Measurements from ENCODE around the gene HIVEP3. TPM values are rescaled to one million over a fixed set of nuclear protein-coding genes. Genes with fewer than 3 reads are reported as not detected.

HIVEP3 gene
- polyA plus RNA-seq, 1 donor (not counting 4 experiments of a cell fraction or from before 2014, with no cell fraction given) = 1.1 TPM

- peaks cover 29% of the 10 kb centered on the region for H3K4me1 ChIP-seq (ENCODE audit: control insufficient read depth, extremely low read depth, insufficient read depth, low read length)
Observed at GRCh38 chr1:41894101-41894807, 24.5 kb downstream of the HIVEP3 start.

GRCh38 chr1:41892301-41892781 lies 26.4 kb downstream of the HIVEP3 start:
- dilution Hi-C loops (cut with MboI; ENCODE audit: extremely low pct_ligation_motif_present, low sequenced_read_pairs) = no loop called here
- Histone ChIP-seq H3K4me2 (ENCODE audit: control insufficient read depth, extremely low read depth, insufficient read depth, low read depth, low read length) (no peak overlapping the region), H3K4me3 (ENCODE audit: control insufficient read depth in 2 of 3, extremely low read depth in 1 of 3, insufficient read depth in 2 of 3, low read depth in 1 of 3, low read length in 3 of 3) (no peak overlapping the region), H3K27me3 (ENCODE audit: control insufficient read depth, extremely low read depth, insufficient read depth, low read length) (no peaks in the 10 kb centered on the region), H4K20me1 (ENCODE audit: control insufficient read depth, extremely low read depth, insufficient read depth, low read length) (no peaks in the 10 kb centered on the region), H3K36me3 (ENCODE audit: control insufficient read depth in 2 of 2, extremely low read depth in 1 of 2, insufficient read depth in 2 of 2, low read length in 2 of 2) (no peaks in the 10 kb centered on the region), H3K9me1 (ENCODE audit: control insufficient read depth, extremely low read depth, insufficient read depth, low read length) (no peaks in the 10 kb centered on the region), H2AFZ (ENCODE audit: control insufficient read depth, low read length) (no peak overlapping the region), H3K79me2 (ENCODE audit: control insufficient read depth, insufficient read depth, low read length) (no peaks in the 10 kb centered on the region), H3K27ac (ENCODE audit: control insufficient read depth, insufficient read depth, low read length) (no peak overlapping the region), H3K9ac (ENCODE audit: control insufficient read depth, extremely low read depth, insufficient read depth, low read length) (no peak overlapping the region), H3K9me3 (ENCODE audit: control insufficient read depth, low read depth, low read length) (no peaks in the 10 kb centered on the region), H3K4me1 (ENCODE audit: control insufficient read depth, extremely low read depth, insufficient read depth, low read length) (peaks cover 21% of the 10 kb centered on the region)
- DNase-seq (ENCODE audit: low read depth, low spot score) = no peak
- no peak for FAIRE-seq
- TF ChIP-seq EZH2 (IDR thresholded peaks at IDR 0.05; ENCODE audit: low read length) = no peak
- TF ChIP-seq CTCF (optimal IDR thresholded peaks at IDR 0.05 in 1 of 3, IDR thresholded peaks at IDR 0.05 in 1 of 3, conservative IDR thresholded peaks at IDR 0.05 in 1 of 3; ENCODE audit: extremely low read depth in 1 of 3, insufficient read depth in 2 of 3, low read length in 3 of 3) = no peak

More at GRCh38 chr1:41894101-41894807, 24.5 kb downstream of the HIVEP3 start:
- H3K9me3 ChIP-seq (ENCODE audit: control insufficient read depth, low read depth, low read length) = no peaks in the 10 kb centered on the region
- dilution Hi-C loops (cut with MboI; ENCODE audit: extremely low pct_ligation_motif_present, low sequenced_read_pairs) = no loop called here
- no peaks in the 10 kb centered on the region for H3K36me3 ChIP-seq (ENCODE audit: control insufficient read depth in 2 of 2, extremely low read depth in 1 of 2, insufficient read depth in 2 of 2, low read length in 2 of 2)
- H3K4me3 ChIP-seq (ENCODE audit: control insufficient read depth in 2 of 3, extremely low read depth in 1 of 3, insufficient read depth in 2 of 3, low read depth in 1 of 3, low read length in 3 of 3) = no peak overlapping the region
- DNase-seq (ENCODE audit: low read depth, low spot score) = no peak
- no peak overlapping the region for H3K4me2 ChIP-seq (ENCODE audit: control insufficient read depth, extremely low read depth, insufficient read depth, low read depth, low read length)
- H3K9ac ChIP-seq (ENCODE audit: control insufficient read depth, extremely low read depth, insufficient read depth, low read length) = no peak overlapping the region
- H3K27me3 ChIP-seq (ENCODE audit: control insufficient read depth, extremely low read depth, insufficient read depth, low read length) = no peaks in the 10 kb centered on the region
- H3K27ac ChIP-seq (ENCODE audit: control insufficient read depth, insufficient read depth, low read length) = no peak overlapping the region
- no peak overlapping the region for H2AFZ ChIP-seq (ENCODE audit: control insufficient read depth, low read length)
- no peaks in the 10 kb centered on the region for H3K9me1 ChIP-seq (ENCODE audit: control insufficient read depth, extremely low read depth, insufficient read depth, low read length)
- H3K79me2 ChIP-seq (ENCODE audit: control insufficient read depth, insufficient read depth, low read length) = no peaks in the 10 kb centered on the region
- no peaks in the 10 kb centered on the region for H4K20me1 ChIP-seq (ENCODE audit: control insufficient read depth, extremely low read depth, insufficient read depth, low read length)
- no peak for TF ChIP-seq EZH2 (IDR thresholded peaks at IDR 0.05; ENCODE audit: low read length)
- no peak for TF ChIP-seq CTCF (optimal IDR thresholded peaks at IDR 0.05 in 1 of 3, IDR thresholded peaks at IDR 0.05 in 1 of 3, conservative IDR thresholded peaks at IDR 0.05 in 1 of 3; ENCODE audit: extremely low read depth in 1 of 3, insufficient read depth in 2 of 3, low read length in 3 of 3)
- FAIRE-seq = no peak

Data from keratinocyte (primary cell).